ENCODE measurements around the gene CFAP119.

GRCh38 chr16:30747331-30747730, 14.5 kb downstream of the CFAP119 start:
- TF ChIP-seq CTCF (IDR thresholded peaks at IDR 0.05) (no peak), POLR2AphosphoS5 (IDR thresholded peaks at IDR 0.05) (no peak), EP300 (IDR thresholded peaks at IDR 0.05) (no peak), POLR2A (IDR thresholded peaks at IDR 0.05) (no peak)

All from sigmoid colon (tissue), 4 donors.